Bronchial epithelial cell (primary cell): Measurements from ENCODE around the gene KCNJ12. TPM values are rescaled to one million over a fixed set of nuclear protein-coding genes. Genes with fewer than 3 reads are reported as not detected.
A peak's percentile ranks its signal among the peaks of the same experiment; 100 is the strongest.
"Not testable (repeated sequence)": the region's sequence is repeated elsewhere in the genome, so short reads cannot be mapped to it uniquely, and the experiment has no call there.

Source experiments
- DNase-seq: peaks from one replicate; pipeline ENCODE4 v3.0.0-alpha.2; 2010; ENCODE audit warnings: low read depth
- FAIRE-seq: peaks from 2 replicates; lab custom pipeline; 2011; peaks lifted over from hg19 to GRCh38; lab: Jason Lieb, UNC
- H3K27me3 ChIP-seq: 2 replicates; pipeline ENCODE4 v1.5.1; 2011; ENCODE audit warnings: low read length; ENCODE audit not compliant: control insufficient read depth, insufficient read depth
- H3K36me3 ChIP-seq: 2 replicates; pipeline ENCODE4 v1.5.1; 2011; ENCODE audit warnings: low read length; ENCODE audit not compliant: control insufficient read depth, insufficient read depth
- H3K4me3 ChIP-seq: 2 replicates; pipeline ENCODE4 v1.5.1; 2011; ENCODE audit warnings: mild to moderate bottlenecking, low read depth, low read length, control low read depth
- total RNA-seq: library from RNA; depleted of rRNA; stranded (reverse); fragments of >200 nt; gene quantifications from 2 replicates; pipeline ENCODE4 v1.2.1, GENCODE V29; 2014
- TF ChIP-seq, protein P1 (sequence below): IDR thresholded peaks from 2 replicates; pipeline ENCODE4 v1.5.1; 2011; ENCODE audit warnings: mild to moderate bottlenecking, moderate library complexity, low read length, control low read depth, inconsistent platforms; ENCODE audit not compliant: insufficient read depth, severe bottlenecking

The KCNJ12 gene
- total RNA-seq, 1 donor from 2014 or later, result under 0.01 TPM

DNA sequence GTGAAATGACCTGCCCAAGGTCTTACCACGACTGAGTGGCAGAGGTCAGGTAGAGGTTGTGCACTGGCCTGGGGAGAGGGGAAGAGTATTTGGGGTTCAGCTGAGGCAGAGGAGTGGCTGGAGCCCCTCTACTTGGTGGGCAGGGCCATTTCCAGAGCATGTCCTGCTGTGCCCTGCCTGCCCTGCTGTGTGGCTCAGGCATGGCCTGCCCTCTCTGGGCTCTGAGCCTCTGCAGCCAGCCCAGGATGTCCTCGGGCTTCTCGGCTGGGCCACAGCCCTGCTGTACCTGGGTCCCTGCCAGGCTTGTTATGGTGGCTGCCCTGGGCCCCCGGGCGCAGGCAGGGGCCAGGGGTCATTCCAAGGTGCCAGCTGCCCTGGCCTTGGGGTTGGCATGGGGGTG is 19.6 kb downstream of the KCNJ12 start:
- TF ChIP-seq, protein P1, sequence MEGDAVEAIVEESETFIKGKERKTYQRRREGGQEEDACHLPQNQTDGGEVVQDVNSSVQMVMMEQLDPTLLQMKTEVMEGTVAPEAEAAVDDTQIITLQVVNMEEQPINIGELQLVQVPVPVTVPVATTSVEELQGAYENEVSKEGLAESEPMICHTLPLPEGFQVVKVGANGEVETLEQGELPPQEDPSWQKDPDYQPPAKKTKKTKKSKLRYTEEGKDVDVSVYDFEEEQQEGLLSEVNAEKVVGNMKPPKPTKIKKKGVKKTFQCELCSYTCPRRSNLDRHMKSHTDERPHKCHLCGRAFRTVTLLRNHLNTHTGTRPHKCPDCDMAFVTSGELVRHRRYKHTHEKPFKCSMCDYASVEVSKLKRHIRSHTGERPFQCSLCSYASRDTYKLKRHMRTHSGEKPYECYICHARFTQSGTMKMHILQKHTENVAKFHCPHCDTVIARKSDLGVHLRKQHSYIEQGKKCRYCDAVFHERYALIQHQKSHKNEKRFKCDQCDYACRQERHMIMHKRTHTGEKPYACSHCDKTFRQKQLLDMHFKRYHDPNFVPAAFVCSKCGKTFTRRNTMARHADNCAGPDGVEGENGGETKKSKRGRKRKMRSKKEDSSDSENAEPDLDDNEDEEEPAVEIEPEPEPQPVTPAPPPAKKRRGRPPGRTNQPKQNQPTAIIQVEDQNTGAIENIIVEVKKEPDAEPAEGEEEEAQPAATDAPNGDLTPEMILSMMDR, result no peak
- no peaks in the 10 kb centered on the region for H3K36me3 ChIP-seq
- H3K4me3 ChIP-seq, result no peak overlapping the region
- peaks cover 10% of the 10 kb centered on the region for H3K27me3 ChIP-seq
- DNase-seq (no peak), FAIRE-seq (no peak)

DNA sequence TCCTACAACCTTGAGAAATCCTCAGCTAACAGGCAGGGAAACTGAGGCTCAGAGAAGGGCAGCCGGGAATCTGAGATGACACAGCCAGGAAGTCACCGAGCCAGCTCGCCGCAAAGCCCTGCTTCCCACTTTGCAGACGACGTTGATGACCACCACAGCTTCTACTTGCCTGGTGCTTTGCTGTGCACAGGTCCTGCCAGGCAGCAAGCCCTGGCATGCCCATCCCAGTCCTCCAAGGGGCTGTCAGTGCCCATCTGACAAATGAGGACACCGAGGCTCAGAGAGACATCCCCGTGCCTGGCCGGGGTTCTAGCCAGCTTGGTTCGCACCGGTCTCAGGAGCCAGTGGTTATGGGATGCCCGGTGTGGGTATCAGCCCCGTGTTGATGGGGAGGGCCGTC is 20.1 kb downstream of the KCNJ12 start:
- TF ChIP-seq, protein P1, result no peak
- H3K27me3 ChIP-seq, result peaks cover 8% of the 10 kb centered on the region
- H3K4me3 ChIP-seq, result no peak overlapping the region
- FAIRE-seq (no peak), DNase-seq (peak; percentile 7)
- no peaks in the 10 kb centered on the region for H3K36me3 ChIP-seq

DNA sequence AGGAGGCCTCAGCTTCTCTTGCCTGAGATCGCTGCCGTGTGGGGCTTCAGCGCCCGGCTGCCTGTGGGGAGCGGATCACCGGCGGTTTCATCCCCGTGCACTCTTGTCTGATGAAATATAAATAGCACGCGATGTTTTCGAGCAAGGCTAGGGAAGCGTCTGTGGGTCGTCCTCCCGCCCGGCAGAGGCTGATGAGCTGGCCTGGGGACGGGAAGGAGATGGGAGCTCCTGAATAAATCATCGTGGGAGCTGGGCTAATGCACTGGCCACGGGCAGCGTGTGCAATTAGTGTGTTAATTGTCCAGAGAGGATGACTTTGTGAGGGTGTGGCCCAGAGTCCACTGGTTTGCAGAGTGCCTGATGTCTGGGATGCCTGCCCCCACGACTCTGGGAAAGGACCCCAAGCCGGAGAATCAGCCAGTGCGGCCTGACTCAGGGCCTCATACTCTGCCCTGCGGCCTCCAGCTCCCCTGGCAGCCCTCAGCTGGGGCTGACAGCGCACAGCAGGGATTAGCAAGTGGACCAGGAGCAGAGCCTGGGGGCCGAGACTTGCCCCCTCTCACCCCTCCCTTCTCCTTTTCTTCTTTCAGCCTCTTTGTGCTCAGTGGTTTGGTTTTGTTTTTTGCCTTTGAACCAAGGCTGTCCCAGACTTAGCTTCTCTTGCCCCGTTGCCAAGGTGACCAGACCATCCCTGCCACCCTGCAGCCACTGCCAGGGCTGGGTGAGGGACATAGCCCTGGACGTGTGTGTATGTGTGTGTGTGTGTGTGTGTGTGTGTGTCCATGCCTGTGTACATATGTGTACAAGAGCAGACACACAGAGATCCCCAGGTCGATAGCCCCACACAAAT is 21.4 kb downstream of the KCNJ12 start:
- Histone ChIP-seq H3K36me3 (no peaks in the 10 kb centered on the region), H3K27me3 (peaks cover 5% of the 10 kb centered on the region), H3K4me3 (no peak overlapping the region)
- TF ChIP-seq, protein P1, result no peak
- FAIRE-seq (no peak), DNase-seq (no peak)

DNA sequence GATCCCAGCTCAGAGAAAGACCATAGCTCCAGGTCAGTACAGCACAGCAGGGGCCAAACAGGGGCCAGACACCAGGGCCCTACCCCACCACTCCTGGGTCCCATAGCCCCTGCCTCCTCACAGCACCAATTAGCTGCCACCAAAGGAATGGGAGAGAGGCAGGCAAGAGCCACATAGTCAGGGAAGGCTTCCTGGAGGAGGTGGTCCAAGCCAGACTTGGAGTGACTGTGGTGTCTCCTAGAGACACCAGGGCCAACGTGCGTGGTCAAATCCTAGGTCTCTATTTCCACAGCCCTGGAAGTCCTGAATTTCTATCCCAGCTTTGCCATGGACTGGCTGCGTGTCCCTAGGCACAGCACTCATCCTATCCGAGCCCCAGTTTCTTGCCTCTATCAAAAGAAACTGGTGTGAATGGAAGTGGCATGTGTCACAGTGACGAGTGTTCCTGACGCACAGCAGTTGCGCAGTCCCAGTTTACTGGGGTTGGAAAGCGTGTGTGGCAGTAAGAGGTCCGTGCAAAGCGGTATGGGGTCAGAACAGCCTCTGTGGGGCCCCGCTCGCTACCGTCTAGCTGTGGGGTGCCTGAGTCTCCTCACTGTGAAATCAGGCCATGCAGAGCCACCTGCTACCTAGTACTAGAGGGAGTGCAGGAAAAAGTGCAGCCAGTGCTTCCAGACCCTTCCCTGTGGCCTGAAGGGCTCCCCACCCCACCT is 23.5 kb downstream of the KCNJ12 start:
- Histone ChIP-seq H3K4me3 (no peak overlapping the region), H3K27me3 (peaks cover 5% of the 10 kb centered on the region), H3K36me3 (no peaks in the 10 kb centered on the region)
- DNase-seq (no peak), FAIRE-seq (no peak)
- TF ChIP-seq, protein P1, result no peak

DNA sequence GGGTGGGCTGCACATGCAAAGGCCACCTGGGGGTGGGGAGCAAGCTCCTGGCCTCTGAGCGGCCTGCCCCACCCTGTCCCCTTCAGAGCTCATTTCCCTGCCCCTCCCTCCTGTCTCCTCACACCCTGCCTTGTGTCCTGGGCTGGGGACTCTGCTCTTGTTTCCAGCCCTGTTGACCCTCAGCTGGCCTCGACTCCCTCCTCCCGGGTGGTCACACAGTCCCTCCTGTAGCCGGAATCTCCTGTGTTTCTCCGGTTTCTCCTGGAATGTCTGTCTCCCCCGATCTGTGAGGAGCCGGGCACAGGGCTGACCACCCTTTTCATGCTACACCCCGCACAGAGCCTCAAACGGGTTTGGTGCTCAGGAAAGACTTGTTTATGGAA is 24.0 kb downstream of the KCNJ12 start:
- not testable (repeated sequence) for H3K4me3 ChIP-seq, DNase-seq, H3K27me3 ChIP-seq, H3K36me3 ChIP-seq
- FAIRE-seq, result peak; percentile 99

DNA sequence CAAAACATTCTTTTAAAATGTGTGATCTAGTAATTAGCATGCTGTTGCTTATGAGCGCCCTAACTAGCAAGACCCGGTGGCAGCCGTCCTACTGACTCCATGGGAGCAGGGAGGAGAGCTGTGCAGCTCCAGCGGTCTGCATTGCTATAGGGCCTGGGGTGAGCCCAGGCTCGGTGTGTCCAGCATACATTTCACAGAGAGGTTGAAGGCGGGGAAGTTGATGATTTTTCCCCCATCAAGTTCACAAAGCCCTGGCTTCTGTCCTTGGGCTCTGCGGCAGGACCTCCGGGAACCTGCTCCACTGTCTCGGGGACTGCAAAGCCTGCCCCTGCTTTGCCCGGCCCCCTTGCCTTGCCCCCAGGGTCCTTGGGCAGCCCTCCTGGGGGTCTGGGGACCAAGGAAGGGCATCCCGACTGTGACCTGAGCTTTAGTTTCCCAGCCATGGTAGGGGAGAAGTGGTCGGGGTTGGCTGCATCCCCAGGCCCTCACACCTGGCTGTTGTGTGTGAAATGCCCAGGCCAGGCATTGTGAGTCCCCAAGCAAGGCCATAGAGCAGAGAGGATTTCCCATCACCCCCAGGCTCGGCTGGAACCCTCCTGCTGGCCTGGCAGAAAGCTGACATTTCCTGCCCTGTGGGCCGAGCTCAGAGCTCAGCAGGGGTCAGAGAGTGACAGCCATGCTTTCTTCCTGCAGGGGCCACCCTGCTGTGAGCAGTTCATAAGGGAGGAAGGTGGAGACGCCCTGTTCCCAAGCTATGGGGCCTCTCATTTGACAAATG is 24.8 kb downstream of the KCNJ12 start:
- no peaks in the 10 kb centered on the region for H3K36me3 ChIP-seq

DNA sequence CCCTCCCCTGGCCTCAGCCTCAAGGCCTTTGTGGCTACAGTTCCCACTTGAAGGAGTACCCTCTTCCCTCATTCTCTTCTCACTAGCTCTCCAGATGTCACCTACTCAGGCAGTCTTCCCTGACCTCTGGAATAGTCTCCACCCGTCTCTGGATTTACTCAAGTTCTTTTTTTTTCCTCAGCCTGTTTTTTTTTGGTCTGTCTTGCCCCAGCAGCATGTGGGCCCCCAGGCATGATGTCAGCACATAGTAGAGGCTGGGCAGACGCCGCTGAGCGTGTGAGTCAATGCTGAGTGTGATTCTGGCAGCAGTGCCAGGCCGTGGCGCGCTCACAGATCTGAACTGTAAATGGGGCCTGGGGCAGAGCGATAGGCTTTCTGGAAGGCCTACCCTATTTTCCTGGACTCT is 26.0 kb downstream of the KCNJ12 start:
- H3K36me3 ChIP-seq, H3K4me3 ChIP-seq, FAIRE-seq, H3K27me3 ChIP-seq: not testable (repeated sequence)
- DNase-seq, result peak; percentile 84

More for the DNA sequence above, 24.8 kb downstream of the KCNJ12 start:
- Histone ChIP-seq H3K27me3 (peaks cover 5% of the 10 kb centered on the region), H3K4me3 (no peak overlapping the region)
- DNase-seq (no peak), FAIRE-seq (peak; percentile 7)
- TF ChIP-seq, protein P1, result no peak

DNA sequence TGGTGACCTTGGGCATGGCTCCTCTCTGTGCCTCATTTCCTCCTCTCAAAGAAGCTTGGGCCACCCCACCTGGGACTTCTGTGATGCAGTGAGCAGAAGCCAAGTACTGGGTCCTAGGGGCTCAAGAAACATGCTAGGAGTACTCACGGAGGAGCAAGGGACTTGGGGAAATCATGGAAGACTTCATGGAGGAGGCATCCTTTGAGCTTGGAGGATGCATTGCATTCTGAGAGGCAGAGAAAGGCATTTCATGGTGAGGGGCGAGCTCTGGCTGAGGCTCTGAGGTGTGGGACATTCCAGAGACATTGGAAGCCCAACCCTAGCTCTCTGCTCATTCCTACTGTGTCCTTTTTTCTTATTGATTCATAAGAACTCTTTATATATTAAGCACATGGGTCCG is 26.8 kb downstream of the KCNJ12 start:
- not testable (repeated sequence) for FAIRE-seq, H3K4me3 ChIP-seq, H3K27me3 ChIP-seq, H3K36me3 ChIP-seq, DNase-seq
